Caco-2 (cell line): Measurements from ENCODE around the gene NOD2. TPM values are rescaled to one million over a fixed set of nuclear protein-coding genes. Genes with fewer than 3 reads are reported as not detected.
A peak's percentile ranks its signal among the peaks of the same experiment; 100 is the strongest.

Experiments
- BruUV-seq: library from RNA; stranded (reverse); fragments of 400-500 nt; replicated peaks from 2 replicates; lab custom pipeline; 2021; lab: Mats Ljungman, UMichigan
- CTCF ChIA-PET: fragments of 300-600 bp; sonication (Branson Sonifier 250); formaldehyde crosslinking; loops from one replicate; lab custom pipeline; 2022; ENCODE audit warnings: antibody characterized with exemption; lab: Charles Lee
- POLR2A ChIA-PET: fragments of 300-600 bp; sonication (Branson Sonifier 250); formaldehyde crosslinking; loops from one replicate; lab custom pipeline; 2022; ENCODE audit warnings: antibody characterized with exemption; lab: Charles Lee
- DNase-seq, 2 experiments: peaks; one replicate each; pipeline versions ENCODE4 v3.0.0 to v3.0.0-alpha.2; 2020 to 2022
- H3K27me3 ChIP-seq: replicated peaks from 2 replicates; pipeline ENCODE4 v1.6.0; 2011; ENCODE audit warnings: low read length; ENCODE audit not compliant: control insufficient read depth, insufficient read depth
- H3K36me3 ChIP-seq: 2 replicates; pipeline ENCODE4 v1.5.1; 2011; ENCODE audit warnings: low read length; ENCODE audit not compliant: control insufficient read depth, insufficient read depth
- H3K4me1 ChIP-seq: fragments of 250-450 bp; sonication (Bioruptor Pico); 2 replicates; pipeline ENCODE4 v1.5.1; 2020; ENCODE audit warnings: mild to moderate bottlenecking
- H3K4me3 ChIP-seq: 2 replicates; pipeline ENCODE4 v1.5.1; 2011; ENCODE audit warnings: low read depth, mild to moderate bottlenecking, control low read depth, low read length
- H3K9me3 ChIP-seq: fragments of 250-450 bp; sonication (Bioruptor Pico); 2 replicates; pipeline ENCODE4 v1.5.1; 2020; ENCODE audit warnings: mild to moderate bottlenecking, moderate library complexity
- H3K27ac Mint-ChIP-seq: one replicate; pipeline ENCODE4 v1.8.0; 2022; ENCODE audit warnings: mixed read lengths; ENCODE audit not compliant: unreplicated experiment
- H3K27me3 Mint-ChIP-seq: one replicate; pipeline ENCODE4 v1.8.0; 2022; ENCODE audit warnings: mixed read lengths; ENCODE audit not compliant: insufficient read depth, unreplicated experiment
- H3K36me3 Mint-ChIP-seq: one replicate; pipeline ENCODE4 v1.8.0; 2022; ENCODE audit warnings: mild to moderate bottlenecking, mixed read lengths; ENCODE audit not compliant: insufficient read depth, unreplicated experiment
- H3K4me1 Mint-ChIP-seq: one replicate; pipeline ENCODE4 v1.8.0; 2022; ENCODE audit warnings: low read depth, mixed read lengths; ENCODE audit not compliant: unreplicated experiment
- H3K4me3 Mint-ChIP-seq: one replicate; pipeline ENCODE4 v1.8.0; 2022; ENCODE audit warnings: mild to moderate bottlenecking, moderate library complexity, mixed read lengths; ENCODE audit not compliant: unreplicated experiment
- H3K9me3 Mint-ChIP-seq: one replicate; pipeline ENCODE4 v1.8.0; 2022; ENCODE audit warnings: mixed read lengths; ENCODE audit not compliant: unreplicated experiment
- intact Hi-C: fragments of 100-400 bp; cut with micrococcal nuclease; formaldehyde crosslinking; loops from one replicate; pipeline ENCODE4 v1.10.0; 2022; ENCODE audit not compliant: unreplicated experiment
- total RNA-seq: library from RNA; stranded (reverse); gene quantifications from 2 replicates; pipeline ENCODE4 v1.2.3, GENCODE V29; 2022
- TF ChIP-seq, protein P1 (sequence below), 2 experiments: fragments of 200-600 bp in 1 of 2; IDR thresholded peaks; 1 replicate in 1 of 2; 2 replicates in 1 of 2; pipeline versions ENCODE4 v1.5.1 to v1.8.0; 2011 to 2022; ENCODE audit warnings: antibody characterized with exemption in 1 of 2, control low read depth in 1 of 2, inconsistent platforms in 1 of 2, low read depth in 1 of 2, low read length in 1 of 2, mild to moderate bottlenecking in 1 of 2, moderate library complexity in 1 of 2; ENCODE audit not compliant: insufficient read depth in 1 of 2, severe bottlenecking in 1 of 2, unreplicated experiment in 1 of 2

NOD2 gene
- total RNA-seq, 1 experiment from 2014 or later: 0.23 TPM

DNA sequence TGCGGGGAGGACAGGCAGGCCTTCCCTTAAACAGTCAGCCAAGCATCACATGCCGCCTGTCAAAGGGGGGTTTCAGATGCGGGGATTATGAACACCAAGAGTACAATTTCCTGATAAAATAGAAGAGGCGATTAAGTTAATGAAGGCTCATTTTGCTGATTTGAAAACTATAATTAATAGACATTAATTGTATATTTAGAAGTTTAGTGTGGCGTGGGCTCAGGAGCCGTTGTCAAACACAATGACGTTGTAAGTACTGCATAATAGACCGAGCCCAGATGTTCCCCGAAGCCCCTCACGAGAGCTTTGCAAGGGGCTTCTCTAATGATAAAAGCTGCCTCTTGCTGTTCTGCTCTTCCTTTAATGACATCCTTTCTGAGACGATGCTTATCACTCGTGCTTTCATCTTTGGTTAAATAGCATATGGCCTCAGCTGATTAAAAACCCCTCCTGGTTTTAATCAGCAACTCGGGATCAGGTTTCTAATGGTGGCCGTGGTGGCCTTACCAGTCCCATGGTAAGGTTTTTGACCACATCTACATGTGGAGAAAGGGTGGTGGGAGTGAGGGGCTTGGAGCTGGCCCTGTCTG, 40.5 kb upstream of the NOD2 start:
- H3K4me1 ChIP-seq: no peaks in the 10 kb centered on the region
- no peaks in the 10 kb centered on the region for H3K27me3 ChIP-seq
- peaks cover 6% of the 10 kb centered on the region for H3K36me3 Mint-ChIP-seq
- BruUV-seq: no TSS peak
- intact Hi-C loops: no loop called here
- H3K27ac Mint-ChIP-seq: no peak overlapping the region
- TF ChIP-seq, protein P1, sequence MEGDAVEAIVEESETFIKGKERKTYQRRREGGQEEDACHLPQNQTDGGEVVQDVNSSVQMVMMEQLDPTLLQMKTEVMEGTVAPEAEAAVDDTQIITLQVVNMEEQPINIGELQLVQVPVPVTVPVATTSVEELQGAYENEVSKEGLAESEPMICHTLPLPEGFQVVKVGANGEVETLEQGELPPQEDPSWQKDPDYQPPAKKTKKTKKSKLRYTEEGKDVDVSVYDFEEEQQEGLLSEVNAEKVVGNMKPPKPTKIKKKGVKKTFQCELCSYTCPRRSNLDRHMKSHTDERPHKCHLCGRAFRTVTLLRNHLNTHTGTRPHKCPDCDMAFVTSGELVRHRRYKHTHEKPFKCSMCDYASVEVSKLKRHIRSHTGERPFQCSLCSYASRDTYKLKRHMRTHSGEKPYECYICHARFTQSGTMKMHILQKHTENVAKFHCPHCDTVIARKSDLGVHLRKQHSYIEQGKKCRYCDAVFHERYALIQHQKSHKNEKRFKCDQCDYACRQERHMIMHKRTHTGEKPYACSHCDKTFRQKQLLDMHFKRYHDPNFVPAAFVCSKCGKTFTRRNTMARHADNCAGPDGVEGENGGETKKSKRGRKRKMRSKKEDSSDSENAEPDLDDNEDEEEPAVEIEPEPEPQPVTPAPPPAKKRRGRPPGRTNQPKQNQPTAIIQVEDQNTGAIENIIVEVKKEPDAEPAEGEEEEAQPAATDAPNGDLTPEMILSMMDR (IDR thresholded peaks at IDR 0.05; ENCODE audit: insufficient read depth in 1 of 2, low read depth in 1 of 2, low read length in 1 of 2, severe bottlenecking in 1 of 2, unreplicated experiment in 1 of 2): no peak
- ChIA-PET CTCF (interaction anchor here (1.0 to 1.3 kb wide), 2 partner anchors 12 to 13 kb away, joined by 3 to 4 read pairs; no protein-coding TSS in a partner anchor), POLR2A (no interaction called here)
- no peak overlapping the region for H3K4me3 Mint-ChIP-seq
- no peak overlapping the region for H3K4me3 ChIP-seq
- no peaks in the 10 kb centered on the region for H3K27me3 Mint-ChIP-seq
- peaks cover 11% of the 10 kb centered on the region for H3K9me3 Mint-ChIP-seq
- no peaks in the 10 kb centered on the region for H3K4me1 Mint-ChIP-seq
- no peak for DNase-seq
- 0 out of 2 replicates have a peak, but pooled peaks cover 4% of the 10 kb centered on the region for H3K9me3 ChIP-seq
- H3K36me3 ChIP-seq: no peaks in the 10 kb centered on the region

DNA sequence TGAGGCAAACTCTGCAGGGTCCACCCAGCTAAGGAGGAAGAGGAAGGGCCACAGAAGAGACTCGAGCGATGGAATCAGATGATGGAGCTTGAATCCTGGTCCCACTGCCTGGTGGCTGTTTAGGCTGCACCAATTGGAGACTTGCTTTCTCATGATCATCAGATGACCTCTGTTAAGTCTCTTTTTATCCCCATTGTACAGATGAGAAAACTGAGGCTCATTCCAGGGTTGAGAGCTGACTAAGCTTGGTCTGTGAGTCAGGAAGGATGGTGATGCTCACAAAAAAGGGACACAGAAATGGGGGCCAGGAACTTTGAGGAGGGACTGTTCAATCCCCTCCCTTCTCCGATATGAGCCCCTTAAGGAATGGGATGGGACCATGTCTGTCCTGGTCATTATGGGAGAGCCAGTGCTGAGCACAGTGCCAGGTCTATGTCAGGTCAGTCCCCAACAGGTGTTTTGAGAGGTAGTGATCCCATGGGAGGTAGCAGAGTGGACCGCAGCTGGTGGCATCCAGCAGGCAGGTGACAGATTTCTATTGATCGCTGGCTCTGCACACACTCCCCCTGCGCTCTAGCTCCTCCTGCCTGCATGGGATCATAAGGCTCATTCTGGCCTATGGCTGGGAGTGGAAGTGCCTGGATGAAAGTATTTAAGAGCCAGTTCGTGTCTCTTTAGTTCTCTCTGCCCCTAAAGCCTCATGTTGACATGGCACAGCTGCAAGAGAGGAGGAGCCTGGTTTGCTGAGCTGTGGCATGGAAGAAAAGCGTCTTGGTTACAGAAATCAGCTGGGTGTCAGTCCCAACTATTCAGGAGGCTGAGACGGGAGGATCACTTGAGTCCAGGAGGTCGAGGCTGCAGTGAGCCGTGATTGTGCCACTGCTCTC, 39.5 kb upstream of the NOD2 start:
- Mint-ChIP-seq H3K27me3 (no peaks in the 10 kb centered on the region), H3K9me3 (peaks cover 11% of the 10 kb centered on the region), H3K27ac (no peak overlapping the region), H3K4me1 (no peaks in the 10 kb centered on the region), H3K36me3 (peaks cover 6% of the 10 kb centered on the region), H3K4me3 (no peak overlapping the region)
- H3K9me3 ChIP-seq: 0 out of 2 replicates have a peak, but pooled peaks cover 4% of the 10 kb centered on the region
- H3K36me3 ChIP-seq: no peaks in the 10 kb centered on the region
- TF ChIP-seq, protein P1 (IDR thresholded peaks at IDR 0.05; ENCODE audit: insufficient read depth in 1 of 2, low read depth in 1 of 2, low read length in 1 of 2, severe bottlenecking in 1 of 2, unreplicated experiment in 1 of 2): peak in 1 of 2 experiments; percentile 13
- intact Hi-C loops: no loop called here
- no TSS peak for BruUV-seq
- H3K4me3 ChIP-seq: no peak overlapping the region
- DNase-seq: no peak
- no peaks in the 10 kb centered on the region for H3K4me1 ChIP-seq
- ChIA-PET POLR2A (no interaction called here), CTCF (interaction anchor here (1.0 to 1.3 kb wide), 2 partner anchors 11 to 12 kb away, joined by 3 to 4 read pairs; no protein-coding TSS in a partner anchor)
- no peaks in the 10 kb centered on the region for H3K27me3 ChIP-seq

DNA sequence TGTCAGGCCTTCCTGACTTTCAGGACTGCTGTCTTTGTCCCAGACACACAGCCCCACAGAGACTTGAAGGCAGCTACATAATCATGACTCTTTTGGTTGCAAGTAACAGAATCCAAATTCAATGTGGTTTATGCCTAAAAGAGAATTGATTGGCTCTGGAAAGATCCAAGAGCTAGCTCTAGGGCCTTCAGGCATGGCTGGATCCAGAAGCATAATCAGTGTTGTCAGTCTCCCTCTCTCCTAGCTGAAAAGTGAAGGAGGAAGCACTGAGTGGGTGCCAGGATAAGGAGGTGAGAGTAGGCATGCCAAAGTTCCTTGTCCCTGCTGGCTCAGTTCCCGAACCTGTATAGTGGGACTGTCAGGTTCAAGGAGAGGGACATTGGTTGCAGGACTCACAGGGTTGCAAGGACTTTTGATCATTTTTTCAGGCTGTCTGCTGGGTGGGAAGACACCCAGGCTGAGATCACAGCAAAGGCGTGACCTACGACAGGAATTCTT, 37.8 kb upstream of the NOD2 start:
- H3K36me3 ChIP-seq: no peaks in the 10 kb centered on the region
- H3K4me3 ChIP-seq: no peak overlapping the region
- H3K4me1 ChIP-seq: no peaks in the 10 kb centered on the region
- no peak for DNase-seq
- H3K27me3 ChIP-seq: no peaks in the 10 kb centered on the region
- no TSS peak for BruUV-seq
- Mint-ChIP-seq H3K9me3 (peaks cover 11% of the 10 kb centered on the region), H3K27ac (no peak overlapping the region), H3K4me3 (no peak overlapping the region), H3K4me1 (peaks cover 7% of the 10 kb centered on the region), H3K36me3 (no peaks in the 10 kb centered on the region), H3K27me3 (no peaks in the 10 kb centered on the region)
- H3K9me3 ChIP-seq: 0 out of 2 replicates have a peak, but pooled peaks cover 4% of the 10 kb centered on the region
- TF ChIP-seq, protein P1 (IDR thresholded peaks at IDR 0.05; ENCODE audit: insufficient read depth in 1 of 2, low read depth in 1 of 2, low read length in 1 of 2, severe bottlenecking in 1 of 2, unreplicated experiment in 1 of 2): no peak
- ChIA-PET POLR2A (no interaction called here), CTCF (no interaction called here)
- intact Hi-C loops: no loop called here
